Measurements from ENCODE around the gene HM13.

The HM13 gene

GRCh38 chr20:31548820-31549512 lies 34.7 kb downstream of the HM13 start:
- Histone ChIP-seq H4K8ac (ENCODE audit: low read depth, low read length) (peak overlapping the region; percentile 5), H4K91ac (ENCODE audit: low read depth, low read length) (peak overlapping the region; percentile 10), H3K4me1 (ENCODE audit: control insufficient read depth in 1 of 2, insufficient read depth in 2 of 2, low read length in 2 of 2) (peaks cover 26 to 36% of the 10 kb centered on the region in 2 experiments), H2AFZ (ENCODE audit: insufficient read depth, low read length, poor library complexity) (no peak overlapping the region), H3K79me2 (ENCODE audit: control insufficient read depth, insufficient read depth, low read length, poor library complexity) (peaks cover 2% of the 10 kb centered on the region), H2BK5ac (ENCODE audit: low read depth, low read length, poor library complexity) (no peak overlapping the region), H3K27ac (ENCODE audit: low read depth, low read length) (no peak overlapping the region), H4K12ac (ENCODE audit: low read depth, low read length) (no peak overlapping the region), H3K18ac (ENCODE audit: low read length) (peak overlapping the region; percentile 18), H3K36me3 (ENCODE audit: control insufficient read depth in 1 of 2, insufficient read depth in 2 of 2, low read length in 2 of 2) (peaks cover 41 to 59% of the 10 kb centered on the region in 2 experiments), H2AK5ac (ENCODE audit: low read length) (no peak overlapping the region), H3K23ac (ENCODE audit: low read length) (no peak overlapping the region), H3K9me3 (ENCODE audit: insufficient read depth, low read depth, low read length) (no peaks in the 10 kb centered on the region), H3K9ac (ENCODE audit: low read length) (no peak overlapping the region), H3K79me1 (ENCODE audit: low read length) (peaks cover 8% of the 10 kb centered on the region), H3K4me3 (ENCODE audit: low read depth, low read length) (no peak overlapping the region), H2BK120ac (ENCODE audit: insufficient read depth, low read length, poor library complexity) (no peak overlapping the region), H2BK12ac (ENCODE audit: low read length) (peak overlapping the region; percentile 17), H3K14ac (ENCODE audit: low read length) (no peak overlapping the region), H3K4me2 (ENCODE audit: low read length) (no peak overlapping the region), H3K27me3 (ENCODE audit: insufficient read depth, low read length) (no peaks in the 10 kb centered on the region), H3K4ac (ENCODE audit: low read depth, low read length) (no peak overlapping the region)
- DNase-seq, result peak in 1 of 2 donors; percentile 59
- no CpG with 5 or more reads among the region's 11 CpGs for WGBS (ENCODE audit: extremely low coverage, insufficient coverage, insufficient read length)

GRCh38 chr20:31549513-31549880 lies 35.3 kb downstream of the HM13 start:
- WGBS (ENCODE audit: extremely low coverage, insufficient coverage, insufficient read length), result no CpG with 5 or more reads among the region's 5 CpGs
- DNase-seq, result peak; percentile 70 to 76
- H3K4me2 ChIP-seq (ENCODE audit: low read length), result no peak overlapping the region
- H2BK120ac ChIP-seq (ENCODE audit: insufficient read depth, low read length, poor library complexity), result no peak overlapping the region
- no peak overlapping the region for H4K8ac ChIP-seq (ENCODE audit: low read depth, low read length)
- H3K27ac ChIP-seq (ENCODE audit: low read depth, low read length), result no peak overlapping the region
- H2BK12ac ChIP-seq (ENCODE audit: low read length), result no peak overlapping the region
- H3K79me1 ChIP-seq (ENCODE audit: low read length), result peaks cover 6% of the 10 kb centered on the region
- H3K4ac ChIP-seq (ENCODE audit: low read depth, low read length), result no peak overlapping the region
- H2AFZ ChIP-seq (ENCODE audit: insufficient read depth, low read length, poor library complexity), result no peak overlapping the region
- H3K36me3 ChIP-seq (ENCODE audit: control insufficient read depth in 1 of 2, insufficient read depth in 2 of 2, low read length in 2 of 2), result peaks cover 41 to 58% of the 10 kb centered on the region in 2 experiments
- H3K9me3 ChIP-seq (ENCODE audit: insufficient read depth, low read depth, low read length), result no peaks in the 10 kb centered on the region
- H2BK5ac ChIP-seq (ENCODE audit: low read depth, low read length, poor library complexity), result no peak overlapping the region
- no peak overlapping the region for H3K23ac ChIP-seq (ENCODE audit: low read length)
- H3K79me2 ChIP-seq (ENCODE audit: control insufficient read depth, insufficient read depth, low read length, poor library complexity), result peaks cover 2% of the 10 kb centered on the region
- H3K4me3 ChIP-seq (ENCODE audit: low read depth, low read length), result no peak overlapping the region
- H3K18ac ChIP-seq (ENCODE audit: low read length), result no peak overlapping the region
- H2AK5ac ChIP-seq (ENCODE audit: low read length), result no peak overlapping the region
- no peak overlapping the region for H4K91ac ChIP-seq (ENCODE audit: low read depth, low read length)
- no peaks in the 10 kb centered on the region for H3K27me3 ChIP-seq (ENCODE audit: insufficient read depth, low read length)
- H3K9ac ChIP-seq (ENCODE audit: low read length), result no peak overlapping the region
- H3K4me1 ChIP-seq (ENCODE audit: control insufficient read depth in 1 of 2, insufficient read depth in 2 of 2, low read length in 2 of 2), result peaks cover 24 to 33% of the 10 kb centered on the region in 2 experiments
- no peak overlapping the region for H4K12ac ChIP-seq (ENCODE audit: low read depth, low read length)
- no peak overlapping the region for H3K14ac ChIP-seq (ENCODE audit: low read length)

DNA sequence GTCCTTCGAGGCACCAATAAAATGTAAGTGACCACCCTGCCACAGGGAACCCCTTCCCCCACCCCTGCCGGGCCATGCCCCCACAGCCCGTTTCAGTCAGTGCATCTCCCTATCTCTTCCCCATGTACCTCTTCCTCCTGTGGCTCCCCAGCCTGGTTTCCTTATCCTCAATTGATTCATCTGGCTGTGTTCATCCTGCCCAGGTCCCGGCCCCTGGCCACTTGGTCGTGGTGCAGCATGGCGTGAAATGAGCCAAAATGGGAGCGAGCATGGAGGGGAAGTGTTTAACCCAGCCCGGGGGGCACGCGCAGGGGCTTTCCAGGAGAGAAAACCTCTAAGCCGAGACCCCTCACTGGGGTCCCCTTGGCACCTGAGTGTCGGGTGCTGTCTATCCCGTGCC lies 35.9 kb downstream of the HM13 start:
- peaks cover 20 to 28% of the 10 kb centered on the region in 2 experiments for H3K4me1 ChIP-seq (ENCODE audit: control insufficient read depth in 1 of 2, insufficient read depth in 2 of 2, low read length in 2 of 2)
- no peak overlapping the region for H3K23ac ChIP-seq (ENCODE audit: low read length)
- H3K4me3 ChIP-seq (ENCODE audit: low read depth, low read length), result no peak overlapping the region
- H4K12ac ChIP-seq (ENCODE audit: low read depth, low read length), result no peak overlapping the region
- no peak overlapping the region for H2BK5ac ChIP-seq (ENCODE audit: low read depth, low read length, poor library complexity)
- H3K18ac ChIP-seq (ENCODE audit: low read length), result no peak overlapping the region
- no peaks in the 10 kb centered on the region for H3K27me3 ChIP-seq (ENCODE audit: insufficient read depth, low read length)
- H2BK120ac ChIP-seq (ENCODE audit: insufficient read depth, low read length, poor library complexity), result no peak overlapping the region
- H3K9ac ChIP-seq (ENCODE audit: low read length), result no peak overlapping the region
- H3K14ac ChIP-seq (ENCODE audit: low read length), result no peak overlapping the region
- no peak overlapping the region for H2AFZ ChIP-seq (ENCODE audit: insufficient read depth, low read length, poor library complexity)
- H2BK12ac ChIP-seq (ENCODE audit: low read length), result no peak overlapping the region
- no peak overlapping the region for H4K91ac ChIP-seq (ENCODE audit: low read depth, low read length)
- DNase-seq, result no peak
- peaks cover 46 to 60% of the 10 kb centered on the region in 2 experiments for H3K36me3 ChIP-seq (ENCODE audit: control insufficient read depth in 1 of 2, insufficient read depth in 2 of 2, low read length in 2 of 2)
- no CpG with 5 or more reads among the region's 13 CpGs for WGBS (ENCODE audit: extremely low coverage, insufficient coverage, insufficient read length)
- H3K4ac ChIP-seq (ENCODE audit: low read depth, low read length), result no peak overlapping the region
- H2AK5ac ChIP-seq (ENCODE audit: low read length), result no peak overlapping the region
- H3K79me1 ChIP-seq (ENCODE audit: low read length), result peaks cover 6% of the 10 kb centered on the region
- H4K8ac ChIP-seq (ENCODE audit: low read depth, low read length), result no peak overlapping the region
- H3K79me2 ChIP-seq (ENCODE audit: control insufficient read depth, insufficient read depth, low read length, poor library complexity), result peaks cover 2% of the 10 kb centered on the region
- H3K4me2 ChIP-seq (ENCODE audit: low read length), result no peak overlapping the region
- H3K27ac ChIP-seq (ENCODE audit: low read depth, low read length), result no peak overlapping the region
- no peaks in the 10 kb centered on the region for H3K9me3 ChIP-seq (ENCODE audit: insufficient read depth, low read depth, low read length)

GRCh38 chr20:31551163-31552081 lies 37.2 kb downstream of the HM13 start:
- Histone ChIP-seq H2AK5ac (ENCODE audit: low read length) (no peak overlapping the region), H4K12ac (ENCODE audit: low read depth, low read length) (no peak overlapping the region), H2AFZ (ENCODE audit: insufficient read depth, low read length, poor library complexity) (no peak overlapping the region), H3K36me3 (ENCODE audit: control insufficient read depth in 1 of 2, insufficient read depth in 2 of 2, low read length in 2 of 2) (peaks cover 51 to 67% of the 10 kb centered on the region in 2 experiments), H4K8ac (ENCODE audit: low read depth, low read length) (no peak overlapping the region), H3K4me1 (ENCODE audit: control insufficient read depth in 1 of 2, insufficient read depth in 2 of 2, low read length in 2 of 2) (peaks cover 20 to 25% of the 10 kb centered on the region in 2 experiments), H3K14ac (ENCODE audit: low read length) (no peak overlapping the region), H3K27ac (ENCODE audit: low read depth, low read length) (peak overlapping the region; percentile 36), H3K4me2 (ENCODE audit: low read length) (no peak overlapping the region), H3K23ac (ENCODE audit: low read length) (no peak overlapping the region), H3K9me3 (ENCODE audit: insufficient read depth, low read depth, low read length) (no peaks in the 10 kb centered on the region), H3K79me2 (ENCODE audit: control insufficient read depth, insufficient read depth, low read length, poor library complexity) (peaks cover 2% of the 10 kb centered on the region), H3K9ac (ENCODE audit: low read length) (no peak overlapping the region), H2BK5ac (ENCODE audit: low read depth, low read length, poor library complexity) (no peak overlapping the region), H3K79me1 (ENCODE audit: low read length) (peaks cover 6% of the 10 kb centered on the region), H3K27me3 (ENCODE audit: insufficient read depth, low read length) (no peaks in the 10 kb centered on the region), H2BK120ac (ENCODE audit: insufficient read depth, low read length, poor library complexity) (no peak overlapping the region), H4K91ac (ENCODE audit: low read depth, low read length) (peak overlapping the region; percentile 10), H3K4me3 (ENCODE audit: low read depth, low read length) (no peak overlapping the region), H2BK12ac (ENCODE audit: low read length) (no peak overlapping the region), H3K4ac (ENCODE audit: low read depth, low read length) (no peak overlapping the region), H3K18ac (ENCODE audit: low read length) (no peak overlapping the region)
- WGBS (ENCODE audit: extremely low coverage, insufficient coverage, insufficient read length), result no CpG with 5 or more reads among the region's 11 CpGs
- DNase-seq, result no peak
